GM18505 (cell line): ENCODE measurements around the gene MYO7A.

ENCODE experiments used
- ATAC-seq: cut with Tn5 transposase; IDR thresholded peaks from one replicate; pipeline ENCODE4 v1.9.1; 2021; ENCODE audit not compliant: unreplicated experiment
- POLR2A ChIP-seq: IDR thresholded peaks from 4 replicates; pipeline ENCODE4 v1.6.1; 2011; ENCODE audit warnings: borderline replicate concordance; ENCODE audit not compliant: insufficient read depth, insufficient read length; ENCODE audit errors: extremely low read depth

The MYO7A gene

GRCh38 chr11:77144857-77145428, 16.9 kb downstream of the MYO7A start:
- ATAC-seq: no peak

DNA sequence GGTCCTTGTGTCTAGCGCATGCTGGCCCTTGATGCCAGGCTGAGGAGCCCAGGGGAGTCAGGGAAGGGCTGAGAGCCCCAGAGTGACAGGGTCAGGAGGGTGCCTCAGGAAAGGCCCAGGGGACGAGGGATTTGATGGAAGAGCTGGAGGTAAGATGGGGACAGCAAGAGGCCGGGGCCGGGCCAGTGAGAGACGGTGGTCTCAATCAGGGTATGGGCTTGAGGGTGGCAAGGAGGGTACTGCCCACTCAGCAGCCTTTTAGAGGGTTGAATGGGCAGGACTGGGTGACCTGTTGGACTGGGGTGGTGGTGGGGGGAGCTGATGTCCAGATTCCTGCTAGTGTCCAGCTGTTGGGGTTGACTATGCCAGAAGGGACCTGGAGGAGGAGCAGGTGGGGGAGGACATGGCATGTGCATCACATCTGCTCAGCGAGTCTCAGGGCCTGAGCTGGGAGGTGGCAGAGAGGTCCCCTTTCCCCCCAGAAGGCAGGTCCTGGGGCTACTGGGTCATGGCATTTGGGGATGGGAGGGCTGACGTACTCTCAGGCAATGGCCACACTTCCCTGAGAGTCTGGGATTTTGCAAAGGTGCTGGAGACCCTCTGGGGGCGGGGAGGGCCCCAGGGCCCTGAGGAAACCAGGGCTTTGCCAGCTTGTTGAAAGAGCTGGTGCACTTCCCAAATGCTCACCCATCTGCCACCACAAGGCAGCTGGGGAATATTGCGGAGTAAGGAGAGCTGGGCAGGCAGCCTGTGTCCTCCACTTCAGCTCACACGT, 18.4 kb downstream of the MYO7A start:
- TF ChIP-seq POLR2A: no peak
- no peak for ATAC-seq

More at GRCh38 chr11:77144857-77145428, 16.9 kb downstream of the MYO7A start:
- TF ChIP-seq POLR2A: no peak

GRCh38 chr11:77147036-77147315, 18.9 kb downstream of the MYO7A start:
- no peak for TF ChIP-seq POLR2A
- no peak for ATAC-seq

DNA sequence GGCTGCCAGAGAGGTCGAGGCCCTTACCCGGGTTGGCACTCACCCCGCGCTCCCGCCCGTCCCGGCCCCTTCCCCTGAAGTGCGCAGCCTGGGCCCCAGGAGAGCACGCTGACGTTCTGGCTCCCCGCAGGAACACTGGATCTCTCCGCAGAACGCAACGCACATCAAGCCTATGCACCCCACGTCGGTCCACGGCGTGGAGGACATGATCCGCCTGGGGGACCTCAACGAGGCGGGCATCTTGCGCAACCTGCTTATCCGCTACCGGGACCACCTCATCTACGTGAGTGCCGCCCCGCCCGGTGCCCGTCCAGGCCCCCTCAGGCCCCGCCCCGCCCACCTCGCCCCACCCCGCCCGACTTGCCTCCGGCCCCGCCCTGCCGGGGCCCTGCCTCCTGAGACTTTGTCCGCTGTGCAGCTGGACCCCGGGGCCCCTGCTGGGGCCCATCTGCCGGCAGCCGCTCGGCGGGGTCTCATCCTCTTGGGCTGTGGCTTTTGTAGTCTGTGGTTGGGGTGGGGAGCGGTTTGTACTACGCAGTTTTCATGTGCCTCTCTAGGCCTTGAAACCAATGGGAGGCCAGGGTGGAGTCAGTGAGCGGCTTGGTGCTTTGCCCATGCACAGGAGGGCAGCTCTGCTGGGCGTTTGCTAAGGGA, 19.7 kb downstream of the MYO7A start:
- no peak for ATAC-seq
- no peak for TF ChIP-seq POLR2A

GRCh38 chr11:77148963-77149715, 21.1 kb downstream of the MYO7A start:
- ATAC-seq: no peak
- TF ChIP-seq POLR2A: no peak

DNA sequence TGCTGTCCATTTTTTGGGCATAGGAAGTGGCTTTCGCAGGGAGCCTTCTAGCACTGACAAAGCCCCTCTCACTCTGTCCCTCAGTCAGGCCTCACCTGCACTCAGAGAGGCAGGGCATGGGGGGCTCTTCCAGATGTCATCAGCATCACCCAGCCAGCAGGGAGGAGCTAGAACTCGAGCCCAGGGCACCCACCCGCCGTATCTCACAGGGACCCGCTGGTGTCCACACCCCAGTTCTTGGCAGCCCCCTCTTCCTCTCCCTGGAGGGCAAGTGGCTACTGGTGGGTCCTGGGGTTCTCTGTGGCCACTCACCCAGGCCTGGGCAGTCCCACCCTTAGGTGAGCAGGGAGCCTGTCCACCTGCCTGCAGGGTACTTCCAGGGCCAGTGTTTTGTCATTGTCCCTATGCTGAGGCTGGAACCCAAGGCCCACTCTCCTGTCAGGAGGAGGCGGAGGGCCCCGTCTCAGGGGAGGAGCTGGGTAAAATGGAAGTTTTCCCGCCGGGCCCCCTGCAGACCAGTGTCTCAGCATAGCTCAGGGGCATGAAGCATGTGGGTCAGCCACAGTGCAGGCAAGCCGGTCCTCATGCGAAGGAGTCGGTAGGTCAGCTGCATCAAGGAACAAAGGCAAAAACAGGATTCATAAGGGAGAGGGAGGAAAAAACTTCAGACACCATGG, 21.8 kb downstream of the MYO7A start:
- TF ChIP-seq POLR2A: no peak
- no peak for ATAC-seq

DNA sequence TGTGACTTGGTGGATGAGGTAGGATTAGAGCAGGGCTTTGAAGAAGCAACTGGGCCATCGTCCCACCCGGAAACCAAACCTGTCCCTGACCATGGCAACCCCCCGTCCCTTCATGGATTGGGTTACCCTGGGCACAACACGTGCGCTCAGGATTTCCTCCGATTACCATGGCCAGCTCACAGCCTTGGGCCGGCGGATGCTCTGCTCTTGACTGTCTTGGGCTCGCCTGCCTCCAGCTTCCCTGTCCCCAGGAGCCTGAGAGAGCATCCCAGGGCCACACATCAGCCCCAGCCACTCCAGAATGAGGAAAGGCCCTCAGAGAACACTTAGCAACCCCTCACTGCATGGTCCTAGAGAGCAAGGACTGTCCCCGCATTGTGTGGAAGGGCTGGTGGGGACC, 22.8 kb downstream of the MYO7A start:
- ATAC-seq: no peak
- TF ChIP-seq POLR2A: no peak

GRCh38 chr11:77151804-77152509, 23.9 kb downstream of the MYO7A start:
- ATAC-seq: no peak

DNA sequence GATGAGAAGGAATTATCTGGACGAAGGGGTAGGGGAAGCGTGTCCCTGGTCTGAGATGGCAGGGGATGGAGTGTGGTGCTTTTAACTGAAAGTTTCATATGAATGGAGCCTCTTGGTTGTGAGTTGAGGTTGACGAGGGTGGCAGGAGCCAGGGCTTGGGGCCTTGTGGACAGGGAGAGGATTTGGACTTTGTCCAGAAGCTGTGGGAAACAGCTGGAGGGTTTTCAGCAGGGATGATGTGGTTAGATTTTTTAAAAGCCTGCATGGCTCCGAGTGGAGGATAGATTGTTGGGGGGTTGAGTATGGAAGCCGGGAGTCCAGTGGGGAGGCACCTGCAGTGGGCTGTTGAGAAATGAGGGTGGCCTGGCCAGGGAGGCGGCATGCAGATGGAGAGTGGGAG, 24.8 kb downstream of the MYO7A start:
- no peak for ATAC-seq
- TF ChIP-seq POLR2A: no peak

More at GRCh38 chr11:77151804-77152509, 23.9 kb downstream of the MYO7A start:
- no peak for TF ChIP-seq POLR2A

- no peak for ATAC-seq
Measured at GRCh38 chr11:77153276-77154185, 25.5 kb downstream of the MYO7A start.

GRCh38 chr11:77154381-77155081, 26.5 kb downstream of the MYO7A start:
- no peak for ATAC-seq
- TF ChIP-seq POLR2A: no peak

More at GRCh38 chr11:77153276-77154185, 25.5 kb downstream of the MYO7A start:
- TF ChIP-seq POLR2A: no peak
